HepG2 (cell line): ENCODE data around the gene RUSF1. TPM values are rescaled to one million over a fixed set of nuclear protein-coding genes. Genes with fewer than 3 reads are reported as not detected.
A peak's percentile ranks its signal among the peaks of the same experiment; 100 is the strongest.

ENCODE experiments used
- ARID4A ChIP-seq: sonication (generic); formaldehyde crosslinking; IDR thresholded peaks from 2 replicates; pipeline ENCODE4 v1.5.0; 2020; ENCODE audit warnings: mild to moderate bottlenecking, missing genetic modification reagents, borderline replicate concordance
- DZIP1 ChIP-seq: sonication (generic); formaldehyde crosslinking; IDR thresholded peaks from 2 replicates; pipeline ENCODE4 v1.5.0; 2020; ENCODE audit warnings: mild to moderate bottlenecking, missing genetic modification reagents
- E2F5 ChIP-seq: sonication (generic); formaldehyde crosslinking; conservative IDR thresholded peaks from 2 replicates; pipeline ENCODE4 v1.4.0; 2020; ENCODE audit warnings: missing genetic modification reagents
- GLI4 ChIP-seq: sonication (generic); formaldehyde crosslinking; IDR thresholded peaks from 2 replicates; pipeline ENCODE4 v1.5.1; 2020; ENCODE audit warnings: missing genetic modification reagents, mild to moderate bottlenecking, moderate library complexity, borderline replicate concordance
- HNRNPL ChIP-seq: fragments of 200-400 bp; formaldehyde crosslinking; IDR thresholded peaks from 2 replicates; pipeline ENCODE4 v1.6.1; 2017; ENCODE audit warnings: mild to moderate bottlenecking, low read depth, low read length
- MZF1 ChIP-seq: sonication (generic); formaldehyde crosslinking; IDR thresholded peaks from 2 replicates; pipeline ENCODE4 v1.8.1; 2023; ENCODE audit warnings: mild to moderate bottlenecking, missing genetic modification reagents, borderline replicate concordance
- NFE2L2 ChIP-seq: fragments of 150-350 bp; IDR thresholded peaks from 2 replicates; pipeline ENCODE4 v1.6.1; 2014; ENCODE audit warnings: low read length
- NR1H2 ChIP-seq: sonication (generic); formaldehyde crosslinking; IDR thresholded peaks from 2 replicates; pipeline ENCODE4 v1.8.1; 2022; ENCODE audit warnings: low read depth, missing genetic modification reagents, borderline replicate concordance
- RERE ChIP-seq: IDR thresholded peaks from 2 replicates; pipeline ENCODE4 v1.6.1; 2016; ENCODE audit warnings: low read depth, missing genetic modification reagents, missing compliant biosample characterization
- SRSF4 ChIP-seq: fragments of 200-400 bp; formaldehyde crosslinking; IDR thresholded peaks from one replicate; pipeline ENCODE4 v1.6.1; 2018; ENCODE audit warnings: mild to moderate bottlenecking, low read depth, low read length, moderate library complexity; ENCODE audit not compliant: poor library complexity, severe bottlenecking
- TGIF2 ChIP-seq: IDR thresholded peaks from 2 replicates; pipeline ENCODE4 v1.6.1; 2016; ENCODE audit warnings: control low read depth, missing compliant biosample characterization
- ZNF563 ChIP-seq: sonication (generic); formaldehyde crosslinking; IDR thresholded peaks from 2 replicates; pipeline ENCODE4 v1.8.0; 2022; ENCODE audit warnings: mild to moderate bottlenecking, moderate library complexity, missing genetic modification reagents
- ZNF605 ChIP-seq: sonication (generic); formaldehyde crosslinking; IDR thresholded peaks from 2 replicates; pipeline ENCODE4 v1.8.0; 2022; ENCODE audit warnings: mild to moderate bottlenecking, missing genetic modification reagents
- polyA plus RNA-seq, 8 experiments: library from polyadenylated mRNA; depleted of rRNA in 3 of 8; stranded (reverse) in 7 of 8; unstranded in 1 of 8; fragments of >200 nt; fragmentation: Illumina TruSeq in 4 of 8; extraction: Trizol in 4 of 8; gene quantifications; 2 replicates each; pipeline versions ENCODE4 v1.2.1 to v1.2.3, GENCODE V29; 2011 to 2016; ENCODE audit warnings: low read depth in 4 of 8, missing spikeins in 1 of 8, mixed read lengths in 1 of 8; ENCODE audit not compliant: insufficient read depth in 1 of 8
- total RNA-seq, 5 experiments: library from RNA; depleted of rRNA; stranded (reverse); fragments of >200 nt; fragmentation: Illumina TruSeq; extraction: Trizol; gene quantifications; 2 replicates each; pipeline ENCODE4 v1.2.3, GENCODE V29; 2016; ENCODE audit warnings: low read depth in 1 of 5

Gene RUSF1
- total and polyA plus RNA-seq, 2 of the 13 experiments (the other 11 are each of a cell fraction or from before 2014, with no cell fraction given): 40.8 to 50.2 TPM

- 0 out of 2 replicates have a peak, but pooled peaks have one; percentile 42 for TF ChIP-seq GLI4 (CRISPR knock-in tag)
- 0 out of 2 replicates have a peak, but pooled peaks have one; percentile 22 for TF ChIP-seq ZNF563 (CRISPR knock-in tag)
- no peak for TF ChIP-seq TGIF2
- TF ChIP-seq NR1H2 (CRISPR knock-in tag): no peak
- no peak for TF ChIP-seq RERE (CRISPR knock-in tag)
- TF ChIP-seq NFE2L2: peak; percentile 51; the same call in 1 of the 2 replicates
- TF ChIP-seq E2F5 (CRISPR knock-in tag): no peak
- TF ChIP-seq MZF1 (CRISPR knock-in tag): no peak
- no peak for TF ChIP-seq HNRNPL
- TF ChIP-seq ZNF605 (CRISPR knock-in tag): 0 out of 2 replicates have a peak, but pooled peaks have one; percentile 34
- TF ChIP-seq DZIP1 (CRISPR knock-in tag): peak; percentile 67; the same call in 1 of the 2 replicates
- peak; percentile 64; the same call in 1 of the 2 replicates for TF ChIP-seq ARID4A
- TF ChIP-seq SRSF4: no peak
Observed at GRCh38 chr16:31453255-31454204, 54.7 kb downstream of the RUSF1 start (continued).
